Epithelial cell of proximal tubule (primary cell): ENCODE data around the gene DHX8. TPM values are rescaled to one million over a fixed set of nuclear protein-coding genes. Genes with fewer than 3 reads are reported as not detected.

Source experiments
- DNase-seq: peaks from one replicate; pipeline ENCODE4 v3.0.0-alpha.2; 2011; ENCODE audit warnings: low read depth
- H3K4me3 ChIP-seq: 2 replicates; pipeline ENCODE4 v1.5.1; 2011; ENCODE audit warnings: low read depth, mild to moderate bottlenecking, low read length
- total RNA-seq: library from RNA; depleted of rRNA; stranded (reverse); fragments of >200 nt; gene quantifications from 2 replicates; pipeline ENCODE4 v1.2.3, GENCODE V29; 2015
- TF ChIP-seq, protein P1 (sequence below): conservative IDR thresholded peaks from 2 replicates; pipeline ENCODE4 v1.5.1; 2012; ENCODE audit warnings: low read depth, mild to moderate bottlenecking, low read length

DHX8 gene
- total RNA-seq, 1 donor from 2014 or later: 25.8 TPM

DNA sequence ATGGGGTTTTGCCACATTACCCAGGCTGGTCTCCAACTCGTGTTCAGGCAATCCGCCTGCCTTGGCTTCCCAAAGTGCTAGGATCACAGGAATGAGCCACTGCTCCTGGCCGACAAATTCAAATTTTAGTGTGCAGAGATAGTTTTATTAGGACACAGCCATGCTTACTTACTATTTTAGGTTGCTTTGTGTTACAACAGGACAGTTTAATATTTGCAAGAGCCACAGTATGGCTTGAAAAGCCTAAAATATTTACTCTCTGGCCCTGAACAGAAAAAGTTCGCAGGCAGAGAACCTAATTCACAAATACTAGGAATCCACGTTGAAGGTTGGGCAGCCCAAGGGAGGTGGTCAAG, 75.0 kb downstream of the DHX8 start:
- no peak overlapping the region for H3K4me3 ChIP-seq
- TF ChIP-seq, protein P1, sequence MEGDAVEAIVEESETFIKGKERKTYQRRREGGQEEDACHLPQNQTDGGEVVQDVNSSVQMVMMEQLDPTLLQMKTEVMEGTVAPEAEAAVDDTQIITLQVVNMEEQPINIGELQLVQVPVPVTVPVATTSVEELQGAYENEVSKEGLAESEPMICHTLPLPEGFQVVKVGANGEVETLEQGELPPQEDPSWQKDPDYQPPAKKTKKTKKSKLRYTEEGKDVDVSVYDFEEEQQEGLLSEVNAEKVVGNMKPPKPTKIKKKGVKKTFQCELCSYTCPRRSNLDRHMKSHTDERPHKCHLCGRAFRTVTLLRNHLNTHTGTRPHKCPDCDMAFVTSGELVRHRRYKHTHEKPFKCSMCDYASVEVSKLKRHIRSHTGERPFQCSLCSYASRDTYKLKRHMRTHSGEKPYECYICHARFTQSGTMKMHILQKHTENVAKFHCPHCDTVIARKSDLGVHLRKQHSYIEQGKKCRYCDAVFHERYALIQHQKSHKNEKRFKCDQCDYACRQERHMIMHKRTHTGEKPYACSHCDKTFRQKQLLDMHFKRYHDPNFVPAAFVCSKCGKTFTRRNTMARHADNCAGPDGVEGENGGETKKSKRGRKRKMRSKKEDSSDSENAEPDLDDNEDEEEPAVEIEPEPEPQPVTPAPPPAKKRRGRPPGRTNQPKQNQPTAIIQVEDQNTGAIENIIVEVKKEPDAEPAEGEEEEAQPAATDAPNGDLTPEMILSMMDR: no peak
- no peak for DNase-seq

DNA sequence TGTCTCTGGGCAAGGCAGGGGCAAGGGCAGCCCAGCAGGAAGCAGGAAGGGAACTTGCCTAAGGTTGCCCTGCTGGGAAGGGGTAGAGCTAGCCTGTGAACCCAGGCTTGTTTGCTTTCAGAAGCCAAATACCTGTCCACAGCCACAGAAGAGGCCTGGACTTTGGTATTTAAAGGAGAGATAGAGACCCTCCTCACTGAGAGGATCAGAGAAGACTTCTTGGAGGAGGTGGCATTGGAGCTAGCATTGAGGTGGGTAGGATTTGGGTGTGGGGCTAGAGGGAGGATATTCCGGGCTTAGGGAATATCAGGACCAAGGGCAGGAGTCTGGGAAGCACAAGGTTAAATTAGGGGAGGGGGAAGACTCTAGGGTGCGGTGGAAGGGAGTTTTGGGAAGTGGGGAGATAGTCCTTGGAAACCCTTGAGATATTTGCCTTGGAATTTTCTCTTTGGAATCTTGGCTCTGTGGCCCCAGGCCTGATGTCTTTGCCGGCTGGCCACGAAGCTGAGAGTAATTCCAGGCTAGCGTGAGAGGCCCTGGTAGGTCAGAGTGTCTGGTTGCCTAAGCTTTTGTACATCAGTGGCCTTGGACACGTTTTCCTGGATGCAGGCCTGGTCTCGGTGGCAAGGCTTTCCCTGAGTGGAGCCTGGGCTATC, 75.5 kb downstream of the DHX8 start:
- TF ChIP-seq, protein P1: no peak
- H3K4me3 ChIP-seq: no peak overlapping the region
- DNase-seq: no peak

DNA sequence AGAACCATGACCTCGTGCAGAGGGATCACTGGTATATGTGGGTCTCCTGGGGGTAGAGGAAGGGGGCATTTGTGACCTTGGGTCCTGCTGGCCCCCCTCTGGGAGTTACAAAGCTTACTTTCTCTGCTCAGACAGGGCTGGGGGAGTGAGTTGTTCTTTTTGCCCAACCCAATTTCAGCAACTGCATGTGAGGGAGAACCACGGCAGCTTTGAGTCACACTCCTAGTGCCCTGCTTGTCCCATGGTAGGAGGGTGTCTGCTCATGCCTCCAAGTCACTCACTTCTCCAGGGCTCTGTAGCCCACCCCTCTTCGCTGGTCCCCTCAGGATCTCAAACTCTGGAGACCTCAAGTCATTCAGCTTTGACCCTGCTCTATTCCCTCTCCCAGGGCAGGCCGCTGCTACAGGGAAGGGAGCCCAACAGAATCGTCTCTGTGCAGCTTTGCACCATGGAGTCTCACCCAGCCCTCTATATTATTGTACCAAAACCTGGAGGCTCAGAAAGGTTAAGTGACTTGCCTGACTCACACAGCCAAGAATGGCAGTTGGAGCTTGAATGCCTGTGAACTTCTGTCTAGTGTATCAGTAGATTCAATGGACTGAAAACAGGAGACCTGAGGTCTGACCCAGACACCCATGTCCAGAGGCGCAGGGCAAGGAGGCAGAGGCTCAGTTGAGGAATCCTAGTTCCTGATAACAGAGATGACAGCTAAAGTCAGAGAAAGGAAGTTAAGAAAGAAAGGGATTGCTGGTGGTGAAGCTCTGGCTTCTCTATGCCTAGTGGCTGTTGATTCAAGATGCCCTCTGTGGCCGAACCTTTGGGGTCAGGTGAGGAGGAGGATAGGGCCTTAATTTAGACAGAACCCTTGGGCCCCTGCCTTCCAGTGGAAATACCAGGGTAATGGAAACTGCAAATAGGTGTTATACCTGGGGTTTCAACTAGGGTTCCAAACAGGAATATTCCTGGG, 77.0 kb downstream of the DHX8 start:
- no peak overlapping the region for H3K4me3 ChIP-seq
- TF ChIP-seq, protein P1: no peak
- DNase-seq: no peak

DNA sequence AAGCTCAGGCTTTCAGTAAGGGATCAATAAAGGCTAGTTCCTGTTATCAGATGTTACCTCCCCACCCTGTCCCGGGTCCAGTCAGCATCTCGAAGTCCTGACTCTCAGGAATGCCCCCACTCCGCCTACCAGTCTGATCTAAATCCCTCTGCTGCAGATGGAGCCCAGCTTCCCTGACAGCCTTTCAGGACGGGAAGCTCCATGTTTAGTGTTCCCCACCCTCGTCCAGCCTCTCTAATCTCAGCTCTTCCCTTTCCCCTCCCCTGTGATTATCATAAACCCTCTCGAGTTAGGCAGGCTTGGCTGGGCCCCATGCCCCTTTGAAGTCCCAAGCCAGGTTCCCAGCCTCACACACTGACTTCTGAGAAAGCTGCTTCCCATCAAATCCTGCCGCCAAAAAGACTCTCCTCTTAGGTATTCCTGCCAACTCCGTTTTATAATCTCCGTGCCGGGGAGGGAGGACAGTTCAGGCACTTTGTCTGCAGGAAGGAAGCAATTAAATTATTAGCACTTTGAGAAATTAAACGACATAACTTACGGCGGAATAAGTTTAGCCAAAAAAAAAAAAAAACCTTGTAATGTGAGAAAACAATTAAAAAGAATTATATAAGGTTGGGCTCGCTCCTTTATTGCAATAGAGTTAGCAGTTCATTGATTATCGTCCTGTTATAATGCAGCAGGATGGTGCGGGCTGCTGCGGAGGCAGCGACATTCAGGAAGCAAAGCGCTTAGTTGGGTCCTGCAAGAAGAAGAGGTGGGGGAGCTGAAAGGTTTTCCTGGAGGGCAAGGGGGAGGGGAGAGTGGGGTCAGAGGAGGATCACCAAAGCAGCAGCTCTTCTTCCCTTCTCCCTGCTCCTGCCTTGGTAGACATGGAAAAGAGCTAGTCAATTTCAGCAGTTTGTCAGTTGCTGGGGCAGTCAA, 79.2 kb downstream of the DHX8 start:
- TF ChIP-seq, protein P1: no peak
- DNase-seq: no peak
- H3K4me3 ChIP-seq: no peak overlapping the region

DNA sequence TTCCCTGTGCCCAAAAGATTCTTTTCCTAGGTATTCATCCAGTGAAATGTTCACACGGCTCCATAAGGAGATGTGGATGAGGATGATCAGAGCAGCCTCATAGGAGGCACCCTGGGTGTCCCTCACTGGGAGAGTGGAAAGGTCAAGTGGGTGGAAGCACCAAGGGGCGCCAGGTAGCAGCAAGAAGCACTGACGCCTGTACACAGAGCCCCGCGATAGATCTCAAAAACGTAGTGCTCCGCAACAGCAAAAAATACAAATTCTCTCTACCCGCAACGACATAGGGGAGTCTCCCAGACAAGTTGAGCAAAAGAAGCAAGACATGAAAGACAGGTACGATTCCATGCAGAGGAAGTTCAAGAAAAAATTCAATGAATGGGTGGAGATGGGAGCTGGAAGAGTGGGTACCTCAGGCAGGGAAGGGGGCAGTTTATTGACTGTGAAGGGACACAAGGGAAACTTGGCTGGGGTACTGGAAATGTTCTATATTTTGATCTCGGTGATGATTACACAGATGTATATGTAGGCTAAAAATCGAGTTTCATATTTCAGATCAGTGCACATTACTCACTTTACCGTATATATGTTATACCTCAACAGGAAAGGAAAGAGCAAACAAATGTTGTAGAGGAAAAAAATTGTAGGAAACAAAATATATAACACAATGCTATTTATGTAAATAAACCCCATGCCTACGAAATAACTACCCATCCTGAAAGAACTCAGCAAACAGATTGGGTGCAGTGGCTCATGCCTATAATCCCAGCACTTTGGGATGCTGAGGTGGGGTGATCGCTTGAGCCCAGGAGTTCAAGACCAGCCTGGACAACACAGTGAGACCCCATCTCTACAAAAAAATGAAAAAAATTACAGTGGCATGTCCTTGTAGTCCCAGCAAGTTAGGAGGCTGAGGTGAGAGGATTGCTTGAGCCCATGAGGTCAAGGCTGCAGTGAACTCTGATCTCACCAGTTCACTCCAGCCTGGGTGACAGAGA, 80.1 kb downstream of the DHX8 start:
- no peak for DNase-seq
- TF ChIP-seq, protein P1: no peak
- no peak overlapping the region for H3K4me3 ChIP-seq
